ENCODE data around the gene LPP.

Gene LPP

GRCh38 chr3:188176884-188177283 lies 22.9 kb downstream of the LPP start:
- Histone ChIP-seq H3K79me2 (ENCODE audit: insufficient read depth, low read length) (no peaks in the 10 kb centered on the region), H3K27me3 (ENCODE audit: low read length) (no peaks in the 10 kb centered on the region)

GRCh38 chr3:188177721-188178120 lies 23.8 kb downstream of the LPP start:
- Histone ChIP-seq H3F3A (ENCODE audit: insufficient read depth) (no peaks in the 10 kb centered on the region), H2AFZ (ENCODE audit: low read depth, low read length, severe bottlenecking) (no peak overlapping the region), H3K4me3 (ENCODE audit: insufficient read depth, low read length, poor library complexity, severe bottlenecking) (no peak overlapping the region), H3K4me2 (ENCODE audit: low read depth, low read length, poor library complexity, severe bottlenecking) (no peak overlapping the region), H3K27me3 (ENCODE audit: low read length) (no peaks in the 10 kb centered on the region), H3K9me2 (replicated peaks; ENCODE audit: insufficient read depth, low read length) (no peaks in the 10 kb centered on the region), H3K36me3 (ENCODE audit: low read length) (no peaks in the 10 kb centered on the region), H3K9me3 (ENCODE audit: insufficient read depth, low read length) (no peaks in the 10 kb centered on the region), H3K9ac (ENCODE audit: low read length) (no peak overlapping the region), H3K79me2 (ENCODE audit: insufficient read depth, low read length) (no peaks in the 10 kb centered on the region), H4K20me1 (ENCODE audit: low read depth, low read length) (no peaks in the 10 kb centered on the region), H3K27ac (ENCODE audit: low read depth, low read length) (no peak overlapping the region)
- TF ChIP-seq CTCF (IDR thresholded peaks at IDR 0.05; ENCODE audit: insufficient read depth, low read length, poor library complexity, severe bottlenecking) (no peak), EZH2phosphoT487 (conservative IDR thresholded peaks at IDR 0.05; ENCODE audit: low read length) (no peak)

More at GRCh38 chr3:188176884-188177283, 22.9 kb downstream of the LPP start:
- Histone ChIP-seq H3K9ac (ENCODE audit: low read length) (no peak overlapping the region), H4K20me1 (ENCODE audit: low read depth, low read length) (no peaks in the 10 kb centered on the region), H3K4me3 (ENCODE audit: insufficient read depth, low read length, poor library complexity, severe bottlenecking) (no peak overlapping the region), H2AFZ (ENCODE audit: low read depth, low read length, severe bottlenecking) (no peak overlapping the region), H3K27ac (ENCODE audit: low read depth, low read length) (no peak overlapping the region), H3F3A (ENCODE audit: insufficient read depth) (no peaks in the 10 kb centered on the region), H3K4me2 (ENCODE audit: low read depth, low read length, poor library complexity, severe bottlenecking) (no peak overlapping the region), H3K9me3 (ENCODE audit: insufficient read depth, low read length) (no peaks in the 10 kb centered on the region), H3K36me3 (ENCODE audit: low read length) (no peaks in the 10 kb centered on the region), H3K9me2 (replicated peaks; ENCODE audit: insufficient read depth, low read length) (no peaks in the 10 kb centered on the region)
- TF ChIP-seq CTCF (IDR thresholded peaks at IDR 0.05; ENCODE audit: insufficient read depth, low read length, poor library complexity, severe bottlenecking) = no peak

- Histone ChIP-seq H2AFZ (ENCODE audit: low read depth, low read length, severe bottlenecking) (no peak overlapping the region), H3F3A (ENCODE audit: insufficient read depth) (no peaks in the 10 kb centered on the region), H3K9ac (ENCODE audit: low read length) (no peak overlapping the region), H3K9me2 (replicated peaks; ENCODE audit: insufficient read depth, low read length) (no peaks in the 10 kb centered on the region), H3K79me2 (ENCODE audit: insufficient read depth, low read length) (no peaks in the 10 kb centered on the region), H3K9me3 (ENCODE audit: insufficient read depth, low read length) (no peaks in the 10 kb centered on the region), H3K27me3 (ENCODE audit: low read length) (no peaks in the 10 kb centered on the region), H3K36me3 (ENCODE audit: low read length) (no peaks in the 10 kb centered on the region), H3K27ac (ENCODE audit: low read depth, low read length) (no peak overlapping the region), H3K4me2 (ENCODE audit: low read depth, low read length, poor library complexity, severe bottlenecking) (no peak overlapping the region), H3K4me3 (ENCODE audit: insufficient read depth, low read length, poor library complexity, severe bottlenecking) (no peak overlapping the region), H4K20me1 (ENCODE audit: low read depth, low read length) (no peaks in the 10 kb centered on the region)
- TF ChIP-seq CTCF (IDR thresholded peaks at IDR 0.05; ENCODE audit: insufficient read depth, low read length, poor library complexity, severe bottlenecking) (no peak), EZH2phosphoT487 (conservative IDR thresholded peaks at IDR 0.05; ENCODE audit: low read length) (no peak)
These were observed 24.5 kb downstream of the LPP start for GRCh38 chr3:188178293-188178936.

Data from SU-DHL-6 (cell line).